ENCODE results near the gene NPC1L1. TPM values are rescaled to one million over a fixed set of nuclear protein-coding genes. Genes with fewer than 3 reads are reported as not detected.
"Not testable (repeated sequence)": the region's sequence is repeated elsewhere in the genome, so short reads cannot be mapped to it uniquely, and the experiment has no call there.

The NPC1L1 gene
- total and polyA plus RNA-seq, 2 of the 13 experiments (the other 11 are each of a cell fraction or from before 2014, with no cell fraction given) = 4.8 to 14.5 TPM

- H3K9ac ChIP-seq (ENCODE audit: insufficient read depth, low read depth, low read length) = no peak overlapping the region
- H2AFZ ChIP-seq (ENCODE audit: low read length) = no peak overlapping the region
- BruUV-seq (replicated peaks) = no TSS peak
- H3K27me3 ChIP-seq (ENCODE audit: control insufficient read depth in 1 of 2, insufficient read depth in 2 of 2, low read length in 2 of 2) = no peaks in the 10 kb centered on the region
- H3K36me3 ChIP-seq (replicated peaks in 1 of 2; ENCODE audit: control insufficient read depth in 1 of 2, insufficient read depth in 2 of 2, low read length in 2 of 2) = no peaks in the 10 kb centered on the region
- in situ Hi-C loops (cut with HindIII; ENCODE audit: extremely low pct_ligation_motif_present, low pct_unique_long_range_greater_than_20kb) = no loop called here
- no peak overlapping the region for H3K4me3 ChIP-seq (replicated peaks in 1 of 3; ENCODE audit: insufficient read depth in 1 of 3, low read depth in 2 of 3, low read length in 3 of 3)
- H3K4me2 ChIP-seq (ENCODE audit: low read depth, low read length) = no peak overlapping the region
- POLR2A ChIA-PET = no interaction called here
- H3K79me2 ChIP-seq (ENCODE audit: insufficient read depth, low read length) = no peaks in the 10 kb centered on the region
- TF ChIP-seq ZNF275 (CRISPR knock-in tag; IDR thresholded peaks at IDR 0.05; ENCODE audit: borderline replicate concordance) (no peak), HNRNPK (IDR thresholded peaks at IDR 0.05; ENCODE audit: low read depth, low read length, poor library complexity, severe bottlenecking) (peak; percentile 93)
- H4K20me1 ChIP-seq (ENCODE audit: insufficient read depth, low read length) = no peaks in the 10 kb centered on the region
- WGBS (ENCODE audit: low lambda C conversion rate) = 49% methylated on average over 2 of the region's 2 CpGs
- no peak overlapping the region for H3K27ac ChIP-seq (ENCODE audit: extremely low read length, insufficient read depth, low read length)
- intact Hi-C loops (cut with micrococcal nuclease; ENCODE audit: unreplicated experiment) = no loop called here
- CTCF ChIA-PET (ENCODE audit: low intra/inter-chr PET ratio, low total read pairs) = no interaction called here
- no peak for ATAC-seq
- DNase-seq (ENCODE audit: low spot score) = no peak
- H3K4me1 ChIP-seq (ENCODE audit: insufficient read depth, low read length) = peaks cover 26% of the 10 kb centered on the region
- no peak for FAIRE-seq
- H3K9me3 ChIP-seq (ENCODE audit: low read length) = no peaks in the 10 kb centered on the region
Observed at GRCh38 chr7:44557485-44557884, 16.4 kb upstream of the NPC1L1 start.

- Histone ChIP-seq H3K27me3 (ENCODE audit: control insufficient read depth in 1 of 2, insufficient read depth in 2 of 2, low read length in 2 of 2) (no peaks in the 10 kb centered on the region), H3K9ac (ENCODE audit: insufficient read depth, low read depth, low read length) (no peak overlapping the region), H3K27ac (ENCODE audit: extremely low read length, insufficient read depth, low read length) (no peak overlapping the region), H3K9me3 (ENCODE audit: low read length) (no peaks in the 10 kb centered on the region), H3K79me2 (ENCODE audit: insufficient read depth, low read length) (no peaks in the 10 kb centered on the region), H3K4me1 (ENCODE audit: insufficient read depth, low read length) (peaks cover 5% of the 10 kb centered on the region), H3K4me3 (replicated peaks in 1 of 3; ENCODE audit: insufficient read depth in 1 of 3, low read depth in 2 of 3, low read length in 3 of 3) (no peak overlapping the region), H3K4me2 (ENCODE audit: low read depth, low read length) (no peak overlapping the region), H3K36me3 (replicated peaks in 1 of 2; ENCODE audit: control insufficient read depth in 1 of 2, insufficient read depth in 2 of 2, low read length in 2 of 2) (no peaks in the 10 kb centered on the region), H4K20me1 (ENCODE audit: insufficient read depth, low read length) (no peaks in the 10 kb centered on the region), H2AFZ (ENCODE audit: low read length) (no peak overlapping the region)
- no TSS peak for BruUV-seq (replicated peaks)
- 32% methylated on average over 2 of the region's 2 CpGs for WGBS (ENCODE audit: low lambda C conversion rate)
- ChIA-PET POLR2A (interaction anchor here (1.2 kb wide), 1 partner anchor 18 kb away, joined by 4 read pairs; the partner anchor contains the start of gene DDX56), CTCF (ENCODE audit: low intra/inter-chr PET ratio, low total read pairs) (no interaction called here)
- TF ChIP-seq E2F1 (CRISPR knock-in tag; IDR thresholded peaks at IDR 0.05) = no peak
- TF ChIP-seq, protein P1, sequence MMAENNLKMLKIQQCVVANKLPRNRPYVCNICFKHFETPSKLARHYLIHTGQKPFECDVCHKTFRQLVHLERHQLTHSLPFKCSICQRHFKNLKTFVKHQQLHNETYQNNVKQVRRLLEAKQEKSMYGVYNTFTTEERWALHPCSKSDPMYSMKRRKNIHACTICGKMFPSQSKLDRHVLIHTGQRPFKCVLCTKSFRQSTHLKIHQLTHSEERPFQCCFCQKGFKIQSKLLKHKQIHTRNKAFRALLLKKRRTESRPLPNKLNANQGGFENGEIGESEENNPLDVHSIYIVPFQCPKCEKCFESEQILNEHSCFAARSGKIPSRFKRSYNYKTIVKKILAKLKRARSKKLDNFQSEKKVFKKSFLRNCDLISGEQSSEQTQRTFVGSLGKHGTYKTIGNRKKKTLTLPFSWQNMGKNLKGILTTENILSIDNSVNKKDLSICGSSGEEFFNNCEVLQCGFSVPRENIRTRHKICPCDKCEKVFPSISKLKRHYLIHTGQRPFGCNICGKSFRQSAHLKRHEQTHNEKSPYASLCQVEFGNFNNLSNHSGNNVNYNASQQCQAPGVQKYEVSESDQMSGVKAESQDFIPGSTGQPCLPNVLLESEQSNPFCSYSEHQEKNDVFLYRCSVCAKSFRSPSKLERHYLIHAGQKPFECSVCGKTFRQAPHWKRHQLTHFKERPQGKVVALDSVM (CRISPR knock-in tag; IDR thresholded peaks at IDR 0.05) = peak; percentile 55
- no peak for TF ChIP-seq ZNF17 (CRISPR knock-in tag; IDR thresholded peaks at IDR 0.05)
- in situ Hi-C loops (cut with HindIII; ENCODE audit: extremely low pct_ligation_motif_present, low pct_unique_long_range_greater_than_20kb) = no loop called here
- intact Hi-C loops (cut with micrococcal nuclease; ENCODE audit: unreplicated experiment) = no loop called here
- ATAC-seq (no peak), FAIRE-seq (no peak), DNase-seq (ENCODE audit: low spot score) (no peak)
Observed at GRCh38 chr7:44555350-44555749, 14.2 kb upstream of the NPC1L1 start.

- WGBS (ENCODE audit: low lambda C conversion rate) = 36% methylated on average over 3 of the region's 3 CpGs
- in situ Hi-C loops (cut with HindIII; ENCODE audit: extremely low pct_ligation_motif_present, low pct_unique_long_range_greater_than_20kb); H3K79me2 ChIP-seq (ENCODE audit: insufficient read depth, low read length); POLR2A ChIA-PET; intact Hi-C loops (cut with micrococcal nuclease; ENCODE audit: unreplicated experiment); BruUV-seq (replicated peaks); H3K27me3 ChIP-seq (ENCODE audit: control insufficient read depth in 1 of 2, insufficient read depth in 2 of 2, low read length in 2 of 2); H3K27ac ChIP-seq (ENCODE audit: extremely low read length, insufficient read depth, low read length); ATAC-seq; H3K36me3 ChIP-seq (replicated peaks in 1 of 2; ENCODE audit: control insufficient read depth in 1 of 2, insufficient read depth in 2 of 2, low read length in 2 of 2); H4K20me1 ChIP-seq (ENCODE audit: insufficient read depth, low read length); H3K9ac ChIP-seq (ENCODE audit: insufficient read depth, low read depth, low read length); DNase-seq (ENCODE audit: low spot score); H3K9me3 ChIP-seq (ENCODE audit: low read length); CTCF ChIA-PET (ENCODE audit: low intra/inter-chr PET ratio, low total read pairs); H3K4me2 ChIP-seq (ENCODE audit: low read depth, low read length); FAIRE-seq; H2AFZ ChIP-seq (ENCODE audit: low read length); H3K4me3 ChIP-seq (replicated peaks in 1 of 3; ENCODE audit: insufficient read depth in 1 of 3, low read depth in 2 of 3, low read length in 3 of 3): not testable (repeated sequence)
- H3K4me1 ChIP-seq (ENCODE audit: insufficient read depth, low read length) = peaks cover 10% of the 10 kb centered on the region
Observed at GRCh38 chr7:44552473-44553005, 11.4 kb upstream of the NPC1L1 start.

Measured in HepG2 (cell line).